ENCODE results near the gene MUC5B.
"Not testable (repeated sequence)": the region's sequence is repeated elsewhere in the genome, so short reads cannot be mapped to it uniquely, and the experiment has no call there.

MUC5B gene

DNA sequence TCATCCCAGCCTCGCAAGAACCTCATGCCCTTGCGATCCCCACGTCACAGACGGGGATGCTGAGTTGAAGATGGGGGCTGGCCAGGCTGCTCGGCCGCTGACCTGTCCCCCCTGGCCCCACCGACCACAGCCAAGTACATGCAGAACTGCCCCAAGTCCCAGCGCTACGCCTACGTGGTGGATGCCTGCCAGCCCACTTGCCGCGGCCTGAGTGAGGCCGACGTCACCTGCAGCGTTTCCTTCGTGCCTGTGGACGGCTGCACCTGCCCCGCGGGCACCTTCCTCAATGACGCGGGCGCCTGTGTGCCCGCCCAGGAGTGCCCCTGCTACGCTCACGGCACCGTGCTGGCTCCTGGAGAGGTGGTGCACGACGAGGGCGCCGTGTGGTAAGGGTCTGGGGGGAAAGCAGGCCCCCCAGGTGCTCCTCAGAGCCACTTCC is 10.0 kb downstream of the MUC5B start:
- no peak for DNase-seq (ENCODE audit: low spot score)

DNA sequence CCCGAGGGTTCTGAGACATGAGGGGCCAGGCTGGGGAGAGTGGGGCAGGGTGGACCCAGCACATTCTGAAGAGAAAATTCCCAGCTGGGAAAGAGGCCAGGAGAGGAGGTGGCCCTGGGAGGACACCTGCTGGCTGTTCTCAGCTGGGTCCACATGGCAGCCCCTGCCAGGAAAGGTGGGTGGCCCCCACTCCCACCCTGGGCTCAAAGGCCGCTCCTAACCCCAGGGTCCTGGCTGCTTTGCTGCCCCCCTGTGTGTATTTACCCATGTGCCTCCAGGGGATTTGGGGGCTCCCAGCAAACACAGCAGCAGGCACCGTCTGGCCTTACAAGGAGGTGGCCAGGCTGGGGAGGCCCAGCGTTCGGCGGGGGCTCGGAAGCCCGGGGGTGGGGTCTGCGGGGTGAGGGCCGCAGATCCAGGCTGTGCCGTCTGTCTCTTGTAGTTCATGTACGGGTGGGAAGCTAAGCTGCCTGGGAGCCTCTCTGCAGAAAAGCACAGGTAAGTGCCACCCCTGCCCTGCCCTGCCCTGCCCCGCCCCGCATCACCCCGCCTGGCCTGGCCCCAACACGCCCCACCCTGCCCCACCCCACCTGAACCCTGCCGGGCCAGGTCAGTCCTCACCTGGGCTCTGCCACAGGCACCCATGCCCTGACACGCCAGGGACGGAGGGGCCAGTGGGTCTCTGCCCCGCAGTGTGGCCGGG is 10.6 kb downstream of the MUC5B start:
- DNase-seq (ENCODE audit: low spot score): no peak

DNA sequence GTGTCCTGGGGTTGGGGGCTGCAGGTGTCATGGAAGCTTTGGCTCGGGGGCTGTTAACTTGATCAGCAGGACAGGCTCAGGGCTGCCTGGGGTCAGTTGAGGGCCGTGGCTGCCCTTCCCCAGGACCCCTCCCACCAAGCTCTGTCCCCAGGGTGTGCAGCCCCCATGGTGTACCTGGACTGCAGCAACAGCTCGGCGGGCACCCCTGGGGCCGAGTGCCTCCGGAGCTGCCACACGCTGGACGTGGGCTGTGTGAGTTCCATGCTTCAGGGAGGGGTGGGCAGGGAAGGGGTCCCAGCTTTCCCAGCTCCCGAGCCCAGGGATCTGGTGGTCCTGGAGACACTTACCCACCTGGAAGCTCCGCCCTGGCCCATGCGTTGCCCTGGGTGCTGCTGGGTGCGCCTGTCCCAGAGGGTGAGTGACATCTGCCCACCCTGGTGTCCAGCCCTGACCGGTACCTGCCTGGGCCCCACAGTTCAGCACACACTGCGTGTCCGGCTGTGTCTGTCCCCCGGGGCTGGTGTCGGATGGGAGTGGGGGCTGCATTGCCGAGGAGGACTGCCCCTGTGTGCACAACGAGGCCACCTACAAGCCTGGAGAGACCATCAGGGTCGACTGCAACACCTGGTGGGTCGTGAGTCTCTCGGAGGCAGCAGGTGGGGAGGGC is 11.3 kb downstream of the MUC5B start:
- no peak for DNase-seq (ENCODE audit: low spot score)

DNA sequence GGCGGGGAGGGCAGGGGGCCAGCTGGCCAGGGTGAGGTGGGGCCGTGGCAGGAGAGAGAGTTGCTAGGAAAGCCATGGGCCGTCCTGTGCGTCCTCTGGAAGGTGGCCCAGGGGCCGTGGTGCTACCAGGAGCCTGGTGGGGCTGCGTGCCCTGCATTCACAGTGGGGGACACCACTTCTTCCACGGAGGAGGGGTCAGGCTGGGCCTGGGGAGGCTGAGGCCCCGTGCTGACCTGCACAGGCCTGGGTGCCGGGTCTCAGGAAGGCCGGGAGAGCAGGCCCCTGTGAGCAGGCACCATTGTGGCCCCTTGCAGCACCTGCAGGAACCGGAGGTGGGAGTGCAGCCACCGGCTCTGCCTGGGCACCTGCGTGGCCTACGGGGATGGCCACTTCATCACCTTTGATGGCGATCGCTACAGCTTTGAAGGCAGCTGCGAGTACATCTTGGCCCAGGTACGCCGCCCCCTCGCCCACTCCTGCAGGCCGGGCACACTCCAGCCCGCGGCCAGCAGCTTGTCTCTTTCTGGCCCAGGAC is 12.0 kb downstream of the MUC5B start:
- DNase-seq (ENCODE audit: low spot score): no peak

DNA sequence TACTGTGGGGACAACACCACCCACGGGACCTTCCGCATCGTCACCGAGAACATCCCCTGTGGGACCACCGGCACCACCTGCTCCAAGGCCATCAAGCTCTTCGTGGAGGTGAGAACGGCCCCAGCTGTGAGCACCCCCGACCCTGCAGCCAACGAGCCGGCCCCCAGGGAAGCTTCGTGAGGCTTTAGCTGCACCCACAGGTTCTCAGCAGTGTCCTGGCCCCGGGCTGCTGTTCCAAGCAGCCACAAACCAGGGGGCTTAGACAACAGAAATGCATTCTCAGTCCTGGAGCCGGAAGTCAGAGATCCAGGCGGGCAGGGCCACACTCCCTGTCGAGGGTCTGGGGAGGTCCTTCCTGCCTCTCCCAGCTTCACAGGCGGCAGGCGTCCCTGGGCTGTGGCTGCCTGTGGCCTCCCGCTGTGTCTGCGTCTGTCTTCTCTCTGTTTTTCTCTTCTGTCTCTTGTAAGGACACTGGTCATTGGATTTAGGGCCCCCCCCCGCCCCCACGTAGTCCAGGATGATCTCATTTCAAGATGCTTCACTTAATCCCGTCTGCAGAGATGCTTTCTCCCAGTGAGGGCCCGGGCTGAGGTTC is 12.5 kb downstream of the MUC5B start:
- no peak for DNase-seq (ENCODE audit: low spot score)

DNA sequence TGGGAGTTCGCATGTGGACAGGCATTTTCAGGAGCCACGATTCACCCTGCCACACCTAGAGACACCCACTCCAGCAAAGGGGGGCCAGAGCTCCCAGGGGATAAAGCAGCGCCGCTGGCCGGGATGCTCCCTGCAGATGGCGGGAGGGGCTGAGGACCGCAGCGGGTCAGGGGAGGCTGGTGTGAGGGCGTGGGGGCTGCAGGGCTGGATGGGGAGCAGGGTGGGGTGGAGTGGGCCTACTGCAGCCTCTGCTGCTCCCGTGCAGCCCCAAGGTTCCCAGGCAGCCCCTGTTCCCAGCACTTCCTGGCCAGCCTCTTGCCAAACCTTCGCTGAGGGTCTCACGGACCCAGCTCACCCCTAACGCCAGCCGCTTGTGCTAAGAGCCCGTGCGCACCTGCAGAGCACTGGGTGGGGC is 13.0 kb downstream of the MUC5B start:
- no peak for DNase-seq (ENCODE audit: low spot score)

DNA sequence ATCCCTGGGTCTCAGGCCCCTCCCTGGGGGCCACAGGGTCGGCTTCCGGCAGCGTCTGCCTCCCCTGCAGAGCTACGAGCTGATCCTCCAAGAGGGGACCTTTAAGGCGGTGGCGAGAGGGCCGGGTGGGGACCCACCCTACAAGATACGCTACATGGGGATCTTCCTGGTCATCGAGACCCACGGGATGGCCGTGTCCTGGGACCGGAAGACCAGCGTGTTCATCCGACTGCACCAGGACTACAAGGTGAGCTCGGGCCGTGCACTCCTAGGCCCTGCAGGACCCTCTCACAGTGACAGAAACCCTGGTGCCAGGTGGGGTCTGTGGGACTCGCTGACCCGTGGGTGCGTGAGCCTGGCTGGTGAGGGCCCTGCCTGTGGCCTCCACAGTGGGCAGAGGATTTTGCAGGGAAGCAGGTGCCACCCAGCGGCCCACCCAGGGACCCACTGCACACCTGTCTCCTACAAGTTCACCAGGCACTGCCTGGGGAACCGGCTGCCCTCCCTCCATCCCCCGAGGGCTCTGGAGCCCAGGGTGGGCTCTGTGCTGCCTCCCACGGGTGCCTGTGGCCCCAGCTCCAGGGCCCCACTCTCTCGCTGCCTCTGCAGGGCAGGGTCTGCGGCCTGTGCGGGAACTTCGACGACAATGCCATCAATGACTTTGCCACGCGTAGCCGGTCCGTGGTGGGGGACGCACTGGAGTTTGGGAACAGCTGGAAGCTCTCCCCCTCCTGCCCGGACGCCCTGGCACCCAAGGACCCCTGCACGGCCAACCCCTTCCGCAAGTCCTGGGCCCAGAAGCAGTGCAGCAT is 13.7 kb downstream of the MUC5B start:
- no peak for DNase-seq (ENCODE audit: low spot score)

DNA sequence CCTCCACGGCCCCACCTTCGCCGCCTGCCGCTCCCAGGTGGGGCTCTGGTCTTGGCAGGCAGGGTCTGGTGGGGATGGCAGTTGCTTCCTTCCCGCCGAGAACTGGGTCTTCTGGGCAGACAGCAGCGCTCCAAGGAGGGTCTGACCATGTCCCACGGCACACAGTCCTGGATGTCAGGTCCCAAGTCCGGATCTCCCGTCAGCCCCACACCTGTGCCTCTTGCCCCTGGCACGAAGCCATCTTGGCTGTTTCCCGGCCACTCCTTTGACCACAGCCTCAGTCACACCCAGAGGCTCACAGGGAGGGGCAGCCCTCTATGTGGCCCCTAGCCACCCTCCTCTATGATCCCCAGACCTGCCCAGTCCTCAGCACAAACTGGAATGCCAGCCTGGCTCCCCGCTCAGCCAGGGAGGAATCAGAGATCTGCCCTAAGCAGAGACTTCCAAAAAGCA is 14.3 kb downstream of the MUC5B start:
- no peak for DNase-seq (ENCODE audit: low spot score)

DNA sequence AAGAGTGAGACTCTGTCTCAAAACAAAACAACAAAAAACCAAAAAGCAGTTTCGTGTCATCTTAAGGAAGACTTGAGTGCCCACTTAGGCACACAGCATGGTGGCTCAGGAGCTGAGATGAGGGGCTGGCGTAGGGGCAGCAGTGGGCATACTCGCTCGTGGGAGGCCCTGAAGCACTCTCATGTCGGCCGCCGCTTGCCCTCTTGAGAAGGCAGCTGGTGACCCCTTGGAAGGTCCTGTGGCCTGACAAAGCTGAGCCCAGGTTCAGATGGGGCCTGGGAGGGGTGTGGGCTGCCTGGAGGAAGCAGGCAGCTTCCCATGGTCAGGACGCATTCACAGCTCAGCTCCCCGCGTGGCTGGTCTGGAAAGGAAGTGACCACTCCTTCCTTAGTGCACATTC is 15.0 kb downstream of the MUC5B start:
- no peak for DNase-seq (ENCODE audit: low spot score)

DNA sequence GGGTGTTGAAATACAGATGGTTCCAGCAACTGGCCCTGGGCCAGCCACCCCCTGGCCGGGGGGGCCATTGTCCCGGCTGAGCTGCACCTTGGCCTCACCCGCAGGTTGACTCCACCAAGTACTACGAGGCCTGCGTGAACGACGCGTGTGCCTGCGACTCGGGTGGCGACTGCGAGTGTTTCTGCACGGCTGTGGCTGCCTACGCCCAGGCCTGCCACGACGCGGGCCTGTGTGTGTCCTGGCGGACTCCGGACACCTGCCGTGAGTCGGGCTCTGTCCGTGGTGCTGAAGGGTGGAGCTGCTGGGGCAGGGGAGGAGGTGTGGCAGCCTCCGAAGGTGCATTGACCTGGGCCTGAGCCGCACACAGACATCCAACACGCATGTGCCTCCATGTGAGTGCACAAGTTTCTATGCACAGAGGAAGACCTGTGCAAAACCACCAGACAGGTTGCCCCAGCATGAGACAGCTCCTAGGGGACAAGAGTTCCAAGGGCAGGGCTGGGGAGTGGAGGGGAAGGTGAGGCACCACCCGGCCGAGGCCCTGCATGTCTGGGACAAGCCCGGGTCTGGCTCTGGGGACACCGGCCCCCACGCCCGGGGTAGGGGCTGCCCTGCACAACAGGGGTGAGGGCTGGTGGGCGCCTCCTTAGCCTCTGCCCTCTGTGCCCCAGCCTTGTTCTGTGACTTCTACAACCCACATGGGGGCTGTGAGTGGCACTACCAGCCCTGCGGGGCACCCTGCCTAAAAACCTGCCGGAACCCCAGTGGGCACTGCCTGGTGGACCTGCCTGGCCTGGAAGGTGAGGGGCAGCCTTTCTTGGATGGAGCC is 16.1 kb downstream of the MUC5B start:
- no peak for DNase-seq (ENCODE audit: low spot score)

DNA sequence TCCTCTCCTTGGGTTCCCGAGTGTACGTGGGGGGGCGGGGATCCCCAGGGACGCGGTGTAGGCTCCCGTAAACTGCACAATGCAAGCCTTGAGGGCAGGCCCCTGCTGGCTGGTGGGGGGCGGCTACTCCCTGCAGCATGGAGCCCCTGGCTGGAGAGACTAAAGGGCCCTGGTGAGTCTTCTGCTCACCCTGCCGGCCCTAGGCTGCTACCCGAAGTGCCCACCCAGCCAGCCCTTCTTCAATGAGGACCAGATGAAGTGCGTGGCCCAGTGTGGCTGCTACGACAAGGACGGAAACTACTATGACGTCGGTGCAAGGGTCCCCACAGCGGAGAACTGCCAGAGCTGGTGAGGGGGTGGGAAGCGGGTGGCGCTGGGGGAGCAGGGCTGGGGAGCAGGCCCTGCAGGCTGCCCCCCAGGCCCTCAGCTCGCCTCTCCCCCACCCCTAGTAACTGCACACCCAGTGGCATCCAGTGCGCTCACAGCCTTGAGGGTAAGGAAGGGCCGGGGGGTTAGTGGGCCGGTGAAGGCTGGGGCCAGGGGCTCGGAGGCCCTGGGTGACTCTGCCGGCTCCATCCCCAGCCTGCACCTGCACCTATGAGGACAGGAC is 16.8 kb downstream of the MUC5B start:
- DNase-seq (ENCODE audit: low spot score): no peak

DNA sequence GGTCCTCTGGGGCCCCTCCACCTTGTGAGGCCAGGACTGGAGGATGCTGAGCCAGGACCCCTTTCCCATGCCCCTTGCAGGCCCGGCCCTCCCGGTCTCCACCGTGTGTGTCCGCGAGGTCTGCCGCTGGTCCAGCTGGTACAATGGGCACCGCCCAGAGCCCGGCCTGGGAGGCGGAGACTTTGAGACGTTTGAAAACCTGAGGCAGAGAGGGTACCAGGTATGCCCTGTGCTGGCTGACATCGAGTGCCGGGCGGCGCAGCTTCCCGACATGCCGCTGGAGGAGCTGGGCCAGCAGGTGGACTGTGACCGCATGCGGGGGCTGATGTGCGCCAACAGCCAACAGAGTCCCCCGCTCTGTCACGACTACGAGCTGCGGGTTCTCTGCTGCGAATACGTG is 17.9 kb downstream of the MUC5B start:
- no peak for DNase-seq (ENCODE audit: low spot score)

DNA sequence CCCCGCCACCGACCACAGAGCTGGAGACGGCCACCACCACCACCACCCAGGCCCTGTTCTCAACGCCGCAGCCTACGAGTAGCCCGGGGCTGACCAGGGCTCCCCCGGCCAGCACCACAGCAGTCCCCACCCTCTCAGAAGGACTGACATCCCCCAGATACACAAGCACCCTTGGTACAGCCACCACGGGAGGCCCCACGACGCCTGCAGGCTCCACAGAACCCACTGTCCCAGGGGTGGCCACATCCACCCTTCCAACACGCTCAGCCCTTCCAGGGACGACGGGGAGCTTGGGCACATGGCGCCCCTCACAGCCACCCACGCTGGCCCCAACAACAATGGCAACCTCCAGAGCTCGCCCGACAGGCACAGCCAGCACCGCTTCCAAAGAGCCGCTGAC is 18.8 kb downstream of the MUC5B start:
- DNase-seq (ENCODE audit: low spot score): no peak

DNA sequence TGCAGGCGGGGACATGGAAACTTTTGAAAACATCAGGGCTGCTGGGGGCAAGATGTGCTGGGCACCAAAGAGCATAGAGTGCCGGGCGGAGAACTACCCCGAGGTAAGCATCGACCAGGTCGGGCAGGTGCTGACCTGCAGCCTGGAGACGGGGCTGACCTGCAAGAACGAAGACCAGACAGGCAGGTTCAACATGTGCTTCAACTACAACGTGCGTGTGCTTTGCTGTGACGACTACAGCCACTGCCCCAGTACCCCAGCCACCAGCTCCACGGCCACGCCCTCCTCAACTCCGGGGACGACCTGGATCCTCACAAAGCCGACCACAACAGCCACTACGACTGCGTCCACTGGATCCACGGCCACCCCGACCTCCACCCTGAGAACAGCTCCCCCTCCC is 19.4 kb downstream of the MUC5B start:
- DNase-seq (ENCODE audit: low spot score): no peak

DNA sequence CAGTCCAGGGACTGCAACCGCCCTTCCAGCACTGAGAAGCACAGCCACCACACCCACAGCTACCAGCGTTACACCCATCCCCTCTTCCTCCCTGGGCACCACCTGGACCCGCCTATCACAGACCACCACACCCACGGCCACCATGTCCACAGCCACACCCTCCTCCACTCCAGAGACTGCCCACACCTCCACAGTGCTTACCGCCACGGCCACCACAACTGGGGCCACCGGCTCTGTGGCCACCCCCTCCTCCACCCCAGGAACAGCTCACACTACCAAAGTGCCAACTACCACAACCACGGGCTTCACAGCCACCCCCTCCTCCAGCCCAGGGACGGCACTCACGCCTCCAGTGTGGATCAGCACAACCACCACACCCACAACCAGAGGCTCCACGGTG is 19.9 kb downstream of the MUC5B start:
- DNase-seq (ENCODE audit: low spot score): not testable (repeated sequence)

DNA sequence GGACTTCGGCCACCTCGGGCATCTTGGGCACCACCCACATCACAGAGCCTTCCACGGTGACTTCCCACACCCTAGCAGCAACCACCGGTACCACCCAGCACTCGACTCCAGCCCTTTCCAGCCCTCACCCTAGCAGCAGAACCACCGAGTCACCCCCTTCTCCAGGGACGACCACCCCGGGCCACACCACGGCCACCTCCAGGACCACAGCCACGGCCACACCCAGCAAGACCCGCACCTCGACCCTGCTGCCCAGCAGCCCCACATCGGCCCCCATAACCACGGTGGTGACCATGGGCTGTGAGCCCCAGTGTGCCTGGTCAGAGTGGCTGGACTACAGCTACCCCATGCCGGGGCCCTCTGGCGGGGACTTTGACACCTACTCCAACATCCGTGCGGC is 20.7 kb downstream of the MUC5B start:
- DNase-seq (ENCODE audit: low spot score): not testable (repeated sequence)

DNA sequence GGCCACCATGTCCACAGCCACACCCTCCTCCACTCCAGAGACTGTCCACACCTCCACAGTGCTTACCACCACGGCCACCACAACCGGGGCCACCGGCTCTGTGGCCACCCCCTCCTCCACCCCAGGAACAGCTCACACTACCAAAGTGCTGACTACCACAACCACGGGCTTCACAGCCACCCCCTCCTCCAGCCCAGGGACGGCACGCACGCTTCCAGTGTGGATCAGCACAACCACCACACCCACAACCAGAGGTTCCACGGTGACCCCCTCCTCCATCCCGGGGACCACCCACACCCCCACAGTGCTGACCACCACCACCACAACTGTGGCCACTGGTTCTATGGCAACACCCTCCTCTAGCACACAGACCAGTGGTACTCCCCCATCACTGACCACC is 21.7 kb downstream of the MUC5B start:
- not testable (repeated sequence) for DNase-seq (ENCODE audit: low spot score)

DNA sequence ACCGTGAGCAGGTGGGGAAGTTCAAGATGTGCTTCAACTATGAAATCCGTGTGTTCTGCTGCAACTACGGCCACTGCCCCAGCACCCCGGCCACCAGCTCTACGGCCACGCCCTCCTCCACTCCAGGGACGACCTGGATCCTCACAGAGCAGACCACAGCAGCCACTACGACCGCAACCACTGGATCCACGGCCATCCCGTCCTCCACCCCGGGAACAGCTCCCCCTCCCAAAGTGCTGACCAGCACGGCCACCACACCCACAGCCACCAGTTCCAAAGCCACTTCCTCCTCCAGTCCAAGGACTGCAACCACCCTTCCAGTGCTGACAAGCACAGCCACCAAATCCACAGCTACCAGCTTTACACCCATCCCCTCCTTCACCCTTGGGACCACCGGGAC is 22.9 kb downstream of the MUC5B start:
- not testable (repeated sequence) for DNase-seq (ENCODE audit: low spot score)

DNA sequence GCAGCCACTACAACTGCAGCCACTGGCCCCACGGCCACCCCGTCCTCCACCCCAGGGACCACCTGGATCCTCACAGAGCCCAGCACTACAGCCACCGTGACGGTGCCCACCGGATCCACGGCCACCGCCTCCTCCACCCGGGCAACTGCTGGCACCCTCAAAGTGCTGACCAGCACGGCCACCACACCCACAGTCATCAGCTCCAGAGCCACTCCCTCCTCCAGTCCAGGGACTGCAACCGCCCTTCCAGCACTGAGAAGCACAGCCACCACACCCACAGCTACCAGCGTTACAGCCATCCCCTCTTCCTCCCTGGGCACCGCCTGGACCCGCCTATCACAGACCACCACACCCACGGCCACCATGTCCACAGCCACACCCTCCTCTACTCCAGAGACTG is 23.4 kb downstream of the MUC5B start:
- DNase-seq (ENCODE audit: low spot score): not testable (repeated sequence)

DNA sequence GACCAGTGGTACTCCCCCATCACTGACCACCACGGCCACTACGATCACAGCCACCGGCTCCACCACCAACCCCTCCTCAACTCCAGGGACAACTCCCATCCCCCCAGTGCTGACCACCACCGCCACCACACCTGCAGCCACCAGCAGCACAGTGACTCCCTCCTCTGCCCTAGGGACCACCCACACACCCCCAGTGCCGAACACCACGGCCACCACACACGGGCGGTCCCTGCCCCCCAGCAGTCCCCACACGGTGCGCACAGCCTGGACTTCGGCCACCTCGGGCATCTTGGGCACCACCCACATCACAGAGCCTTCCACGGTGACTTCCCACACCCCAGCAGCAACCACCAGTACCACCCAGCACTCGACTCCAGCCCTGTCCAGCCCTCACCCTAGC is 24.2 kb downstream of the MUC5B start:
- DNase-seq (ENCODE audit: low spot score): not testable (repeated sequence)

DNA sequence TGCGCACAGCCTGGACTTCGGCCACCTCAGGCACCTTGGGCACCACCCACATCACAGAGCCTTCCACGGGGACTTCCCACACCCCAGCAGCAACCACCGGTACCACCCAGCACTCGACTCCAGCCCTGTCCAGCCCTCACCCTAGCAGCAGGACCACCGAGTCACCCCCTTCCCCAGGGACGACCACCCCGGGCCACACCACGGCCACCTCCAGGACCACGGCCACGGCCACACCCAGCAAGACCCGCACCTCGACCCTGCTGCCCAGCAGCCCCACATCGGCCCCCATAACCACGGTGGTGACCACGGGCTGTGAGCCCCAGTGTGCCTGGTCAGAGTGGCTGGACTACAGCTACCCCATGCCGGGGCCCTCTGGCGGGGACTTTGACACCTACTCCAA is 26.1 kb downstream of the MUC5B start:
- not testable (repeated sequence) for DNase-seq (ENCODE audit: low spot score)

Data from kidney capillary endothelial cell (primary cell).